HCT116 (cell line): ENCODE results near the gene SLC5A5. TPM values are rescaled to one million over a fixed set of nuclear protein-coding genes. Genes with fewer than 3 reads are reported as not detected.

Source experiments
- ATAC-seq: fragments of 200-7000 bp; cut with Tn5 transposase; 2 replicates; pipeline ENCODE4 v1.9.1; 2020; ENCODE audit warnings: mild to moderate bottlenecking, moderate library complexity
- BruUV-seq: library from RNA; stranded (reverse); fragments of 400-500 nt; replicated peaks from 2 replicates; lab custom pipeline; 2021; lab: Mats Ljungman, UMichigan
- CTCF ChIA-PET: fragments of 300-600 bp; sonication (Branson Sonifier 250); formaldehyde crosslinking; loops from one replicate; lab custom pipeline; 2021; ENCODE audit warnings: antibody characterized with exemption; lab: Charles Lee
- POLR2A ChIA-PET: fragments of 300-600, 350-600 bp; sonication (Branson Sonifier 250); formaldehyde crosslinking; loops from one replicate; lab custom pipeline; 2021; ENCODE audit warnings: antibody characterized with exemption; lab: Charles Lee
- RAD21 ChIA-PET, 2 experiments: fragments of 300-600 bp; sonication (Branson Sonifier 250); formaldehyde crosslinking; loops; one replicate each; lab custom pipeline; 2023; ENCODE audit warnings: low total read pairs in 2 of 2; ENCODE audit not compliant: uncharacterized antibody in 2 of 2, unreplicated experiment in 2 of 2, low non-redundant PET in 1 of 2; lab: Charles Lee
- DNase-seq: peaks from one replicate; pipeline ENCODE4 v3.0.0-alpha.2; 2010; ENCODE audit warnings: low read depth, low spot score
- H2AFZ ChIP-seq: fragments of 200-600 bp; shearing (Covaris generic), sonication (generic); 2 replicates; pipeline ENCODE4 v1.6.1; 2017; ENCODE audit warnings: low read depth, mixed run types, mixed read lengths, antibody characterized with exemption, low read length; ENCODE audit not compliant: poor library complexity, severe bottlenecking
- H3K27ac ChIP-seq: 2 replicates; pipeline ENCODE4 v1.5.1; 2012; ENCODE audit warnings: low read depth, low read length
- H3K27me3 ChIP-seq: fragments of 200-600 bp; sonication (generic); 2 replicates; pipeline ENCODE4 v1.6.1; 2016; ENCODE audit warnings: mixed run types, low read length, mixed read lengths; ENCODE audit not compliant: insufficient read depth
- H3K36me3 ChIP-seq, 2 experiments: fragments of 200-500 bp in 1 of 2; fragments of 200-600 bp in 1 of 2; sonication (Bioruptor generic) in 1 of 2; sonication (generic) in 1 of 2; 2 replicates each; pipeline versions ENCODE4 v1.5.1 to v1.6.1; 2014 to 2016; ENCODE audit warnings: low read length in 2 of 2, inconsistent platforms in 1 of 2, mixed read lengths in 1 of 2, mixed run types in 1 of 2; ENCODE audit not compliant: insufficient read depth in 2 of 2, control insufficient read depth in 1 of 2
- H3K4me1 ChIP-seq, 2 experiments: fragments of 200-600 bp in 1 of 2; sonication (generic) in 1 of 2; 2 replicates each; pipeline versions ENCODE4 v1.5.1 to v1.6.1; 2012 to 2017; ENCODE audit warnings: low read length in 2 of 2, inconsistent platforms in 1 of 2, mild to moderate bottlenecking in 1 of 2, mixed read lengths in 1 of 2, mixed run types in 1 of 2, moderate library complexity in 1 of 2; ENCODE audit not compliant: insufficient read depth in 2 of 2, control insufficient read depth in 1 of 2
- H3K4me2 ChIP-seq: fragments of 200-600 bp; sonication (generic); 2 replicates; pipeline ENCODE4 v1.6.1; 2017; ENCODE audit warnings: mixed run types, low read length, mixed read lengths
- H3K4me3 ChIP-seq, 2 experiments: fragments of 200-600 bp in 1 of 2; sonication (generic) in 1 of 2; replicated peaks in 1 of 2; 2 replicates each; pipeline ENCODE4 v1.5.1; 2011 to 2016; ENCODE audit warnings: low read length in 2 of 2, control low read depth in 1 of 2, low read depth in 1 of 2, mild to moderate bottlenecking in 1 of 2, mixed read lengths in 1 of 2, mixed run types in 1 of 2
- H3K79me2 ChIP-seq: fragments of 200-600 bp; sonication (generic); 2 replicates; pipeline ENCODE4 v1.6.1; 2017; ENCODE audit warnings: mild to moderate bottlenecking, mixed run types, low read length, moderate library complexity, mixed read lengths; ENCODE audit not compliant: insufficient read depth
- H3K9ac ChIP-seq: fragments of 200-600 bp; sonication (generic); 2 replicates; pipeline ENCODE4 v1.6.1; 2016; ENCODE audit warnings: low read length, mixed read lengths
- H3K9me2 ChIP-seq: fragments of 200-600 bp; sonication (generic), shearing (Covaris generic); 2 replicates; pipeline ENCODE4 v1.6.1; 2017; ENCODE audit warnings: mixed run types, mild to moderate bottlenecking, moderate library complexity; ENCODE audit not compliant: insufficient read depth
- H3K9me3 ChIP-seq, 2 experiments: fragments of 200-500 bp in 1 of 2; fragments of 200-600 bp in 1 of 2; sonication (Bioruptor generic) in 1 of 2; sonication (generic) in 1 of 2; 2 replicates each; pipeline ENCODE4 v1.6.1; 2014 to 2017; ENCODE audit warnings: low read length in 2 of 2, mixed read lengths in 2 of 2, inconsistent platforms in 1 of 2, low read depth in 1 of 2, mild to moderate bottlenecking in 1 of 2, mixed run types in 1 of 2, moderate library complexity in 1 of 2; ENCODE audit not compliant: control insufficient read depth in 1 of 2, insufficient read depth in 1 of 2
- H4K20me1 ChIP-seq: fragments of 200-600 bp; sonication (generic), shearing (Covaris generic); 2 replicates; pipeline ENCODE4 v1.6.1; 2017; ENCODE audit warnings: mixed run types, mild to moderate bottlenecking, moderate library complexity; ENCODE audit not compliant: insufficient read depth
- CBX3 ChIP-seq: IDR thresholded peaks from 2 replicates; pipeline ENCODE4 v1.6.1; 2012; ENCODE audit warnings: low read depth
- ELF1 ChIP-seq: IDR thresholded peaks from 2 replicates; pipeline ENCODE4 v1.6.1; 2012; ENCODE audit warnings: low read depth, borderline replicate concordance
- EZH2 ChIP-seq: fragments of 200-600 bp; sonication (generic); IDR thresholded peaks from 2 replicates; pipeline ENCODE4 v1.6.1; 2017; ENCODE audit warnings: antibody characterized with exemption, mixed run types
- EZH2phosphoT487 ChIP-seq: fragments of 200-600 bp; IDR thresholded peaks from 2 replicates; pipeline ENCODE4 v1.6.1; 2018; ENCODE audit warnings: antibody characterized with exemption, borderline replicate concordance
- FOSL1 ChIP-seq: IDR thresholded peaks from 2 replicates; pipeline ENCODE4 v1.6.1; 2012; ENCODE audit warnings: low read depth
- JUND ChIP-seq: IDR thresholded peaks from 2 replicates; pipeline ENCODE4 v1.6.1; 2012
- POLR2A ChIP-seq: IDR thresholded peaks from 2 replicates; pipeline ENCODE4 v1.7.0; 2011; ENCODE audit warnings: borderline replicate concordance; ENCODE audit not compliant: insufficient read depth, insufficient read length; ENCODE audit errors: extremely low read depth
- POLR2AphosphoS5 ChIP-seq: IDR thresholded peaks from 2 replicates; pipeline ENCODE4 v1.6.1; 2011; ENCODE audit warnings: mild to moderate bottlenecking, low read depth, low read length, moderate library complexity
- RAD21 ChIP-seq: IDR thresholded peaks from 2 replicates; pipeline ENCODE4 v1.6.1; 2012; ENCODE audit warnings: low read depth, mild to moderate bottlenecking
- SIN3A ChIP-seq: IDR thresholded peaks from 2 replicates; pipeline ENCODE4 v1.6.1; 2012; ENCODE audit warnings: low read depth
- SP1 ChIP-seq: IDR thresholded peaks from 2 replicates; pipeline ENCODE4 v1.6.1; 2012; ENCODE audit warnings: low read depth
- ZFX ChIP-seq: fragments of 450-650 bp; IDR thresholded peaks from 2 replicates; pipeline ENCODE4 v1.6.1; 2017
- ZNF274 ChIP-seq: fragments of 200-500 bp; sonication (Bioruptor generic); IDR thresholded peaks from 2 replicates; pipeline ENCODE4 v1.6.1; 2014; ENCODE audit warnings: mild to moderate bottlenecking, low read depth, low read length, inconsistent platforms
- intact Hi-C: fragments of 100-400 bp; cut with micrococcal nuclease; formaldehyde crosslinking; loops from 2 replicates; pipeline ENCODE4 v1.10.0; 2022
- total RNA-seq: library from RNA; stranded (reverse); gene quantifications from one replicate; pipeline ENCODE4 v1.2.1, GENCODE V29; 2021; ENCODE audit not compliant: unreplicated experiment
- TF ChIP-seq, protein P1 (sequence below): IDR thresholded peaks from 2 replicates; pipeline ENCODE4 v1.6.1; 2012
- TF ChIP-seq, protein P2 (sequence below): IDR thresholded peaks from 2 replicates; pipeline ENCODE4 v1.6.1; 2011; ENCODE audit warnings: mild to moderate bottlenecking, low read length, moderate library complexity; ENCODE audit not compliant: insufficient replicate concordance; ENCODE audit errors: extremely low read depth
- TF ChIP-seq, protein P3 (sequence below), 3 experiments: fragments of 200-600 bp in 1 of 3; sonication (generic) in 1 of 3; IDR thresholded peaks in 2 of 3; conservative IDR thresholded peaks in 1 of 3; 2 replicates each; pipeline ENCODE4 v1.5.1; 2012 to 2017; ENCODE audit warnings: low read depth in 2 of 3, low read length in 2 of 3, antibody characterized with exemption in 1 of 3, borderline replicate concordance in 1 of 3, control low read depth in 1 of 3, mild to moderate bottlenecking in 1 of 3, mixed read lengths in 1 of 3, mixed run types in 1 of 3, moderate library complexity in 1 of 3; ENCODE audit not compliant: insufficient read depth in 1 of 3
- TF ChIP-seq, protein P4 (sequence below): IDR thresholded peaks from 2 replicates; pipeline ENCODE4 v1.6.1; 2012; ENCODE audit warnings: low read depth

The SLC5A5 gene
- total RNA-seq, 1 experiment from 2014 or later, result 0.59 TPM

DNA sequence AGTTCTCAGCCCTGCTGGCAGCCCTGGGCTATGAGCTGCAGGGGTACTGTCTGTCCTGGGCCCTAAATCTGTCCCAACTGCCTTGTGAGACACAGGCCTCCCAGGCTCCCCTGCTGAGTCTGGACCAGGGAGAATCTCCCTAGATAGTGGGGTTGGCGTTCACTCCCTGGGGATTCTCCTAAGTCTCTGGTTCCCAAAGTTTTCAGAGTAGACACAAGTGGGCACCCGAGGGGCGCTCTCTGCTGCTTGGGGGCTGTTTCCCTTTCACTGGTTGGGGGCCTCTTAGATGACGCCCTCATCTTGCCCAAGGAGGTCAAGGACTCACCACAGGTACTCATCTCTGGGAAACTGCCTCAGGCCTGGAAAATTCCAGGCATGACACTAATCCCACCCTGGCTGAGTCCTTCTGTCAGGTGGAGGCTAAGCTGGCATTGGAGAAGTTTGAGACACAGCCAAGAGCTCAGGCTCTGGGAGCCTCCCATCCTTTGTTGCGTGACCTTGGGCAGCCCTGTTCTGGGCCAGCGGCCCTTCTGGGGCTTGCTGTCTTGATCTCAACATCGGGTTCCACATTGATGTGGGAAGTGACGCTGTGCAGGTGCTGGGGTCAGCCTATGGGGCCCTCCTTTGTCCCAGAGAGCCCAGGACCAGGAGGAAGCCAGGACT, 8.1 kb upstream of the SLC5A5 start:
- Histone ChIP-seq H3K27ac (peak overlapping the region; percentile 84), H3K9ac (peak overlapping the region; percentile 38; the same call in 1 of the 2 replicates), H4K20me1 (peaks cover 17% of the 10 kb centered on the region; the same call in 1 of the 2 replicates), H3K36me3 (peaks cover 20 to 46% of the 10 kb centered on the region in 2 experiments), H3K4me3 (no peak overlapping the region), H3K79me2 (peaks cover 41% of the 10 kb centered on the region), H3K9me2 (no peaks in the 10 kb centered on the region), H3K27me3 (no peaks in the 10 kb centered on the region), H3K9me3 (no peaks in the 10 kb centered on the region), H3K4me1 (peaks cover 39 to 64% of the 10 kb centered on the region in 2 experiments), H2AFZ (no peak overlapping the region), H3K4me2 (peak overlapping the region; percentile 23; the same call in 1 of the 2 replicates)
- ChIA-PET CTCF (interaction anchor here (1.0 kb wide), 1 partner anchor 11 kb away, joined by 3 read pairs; no protein-coding TSS in a partner anchor), RAD21 (no interaction called here), POLR2A (interaction anchor here (0.8 to 4.0 kb wide), 6 partner anchors 33 to 134 kb away, joined by 3 to 34 read pairs (median 5); partner anchors contain the start of genes B3GNT3 and CCDC124)
- no TSS peak for BruUV-seq
- ATAC-seq (no peak), DNase-seq (no peak)
- intact Hi-C loops, result no loop called here
- TF ChIP-seq, protein P1, sequence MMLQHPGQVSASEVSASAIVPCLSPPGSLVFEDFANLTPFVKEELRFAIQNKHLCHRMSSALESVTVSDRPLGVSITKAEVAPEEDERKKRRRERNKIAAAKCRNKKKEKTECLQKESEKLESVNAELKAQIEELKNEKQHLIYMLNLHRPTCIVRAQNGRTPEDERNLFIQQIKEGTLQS, result no peak
- no peak for TF ChIP-seq EZH2phosphoT487
- no peak for TF ChIP-seq POLR2A
- no peak; the same call in none of the 2 replicates for TF ChIP-seq SIN3A
- TF ChIP-seq ELF1, result no peak
- TF ChIP-seq RAD21, result no peak
- TF ChIP-seq JUND, result no peak
- TF ChIP-seq EZH2, result no peak
- TF ChIP-seq, protein P2, sequence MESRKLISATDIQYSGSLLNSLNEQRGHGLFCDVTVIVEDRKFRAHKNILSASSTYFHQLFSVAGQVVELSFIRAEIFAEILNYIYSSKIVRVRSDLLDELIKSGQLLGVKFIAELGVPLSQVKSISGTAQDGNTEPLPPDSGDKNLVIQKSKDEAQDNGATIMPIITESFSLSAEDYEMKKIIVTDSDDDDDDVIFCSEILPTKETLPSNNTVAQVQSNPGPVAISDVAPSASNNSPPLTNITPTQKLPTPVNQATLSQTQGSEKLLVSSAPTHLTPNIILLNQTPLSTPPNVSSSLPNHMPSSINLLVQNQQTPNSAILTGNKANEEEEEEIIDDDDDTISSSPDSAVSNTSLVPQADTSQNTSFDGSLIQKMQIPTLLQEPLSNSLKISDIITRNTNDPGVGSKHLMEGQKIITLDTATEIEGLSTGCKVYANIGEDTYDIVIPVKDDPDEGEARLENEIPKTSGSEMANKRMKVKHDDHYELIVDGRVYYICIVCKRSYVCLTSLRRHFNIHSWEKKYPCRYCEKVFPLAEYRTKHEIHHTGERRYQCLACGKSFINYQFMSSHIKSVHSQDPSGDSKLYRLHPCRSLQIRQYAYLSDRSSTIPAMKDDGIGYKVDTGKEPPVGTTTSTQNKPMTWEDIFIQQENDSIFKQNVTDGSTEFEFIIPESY, result no peak
- no peak for TF ChIP-seq CBX3
- TF ChIP-seq ZFX, result no peak
- no peak for TF ChIP-seq ZNF274
- TF ChIP-seq, protein P3, sequence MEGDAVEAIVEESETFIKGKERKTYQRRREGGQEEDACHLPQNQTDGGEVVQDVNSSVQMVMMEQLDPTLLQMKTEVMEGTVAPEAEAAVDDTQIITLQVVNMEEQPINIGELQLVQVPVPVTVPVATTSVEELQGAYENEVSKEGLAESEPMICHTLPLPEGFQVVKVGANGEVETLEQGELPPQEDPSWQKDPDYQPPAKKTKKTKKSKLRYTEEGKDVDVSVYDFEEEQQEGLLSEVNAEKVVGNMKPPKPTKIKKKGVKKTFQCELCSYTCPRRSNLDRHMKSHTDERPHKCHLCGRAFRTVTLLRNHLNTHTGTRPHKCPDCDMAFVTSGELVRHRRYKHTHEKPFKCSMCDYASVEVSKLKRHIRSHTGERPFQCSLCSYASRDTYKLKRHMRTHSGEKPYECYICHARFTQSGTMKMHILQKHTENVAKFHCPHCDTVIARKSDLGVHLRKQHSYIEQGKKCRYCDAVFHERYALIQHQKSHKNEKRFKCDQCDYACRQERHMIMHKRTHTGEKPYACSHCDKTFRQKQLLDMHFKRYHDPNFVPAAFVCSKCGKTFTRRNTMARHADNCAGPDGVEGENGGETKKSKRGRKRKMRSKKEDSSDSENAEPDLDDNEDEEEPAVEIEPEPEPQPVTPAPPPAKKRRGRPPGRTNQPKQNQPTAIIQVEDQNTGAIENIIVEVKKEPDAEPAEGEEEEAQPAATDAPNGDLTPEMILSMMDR (IDR thresholded peaks at IDR 0.05 in 2 of 3, conservative IDR thresholded peaks at IDR 0.05 in 1 of 3; ENCODE audit: borderline replicate concordance in 1 of 3, insufficient read depth in 1 of 3, low read depth in 2 of 3, low read length in 2 of 3), result no peak
- TF ChIP-seq, protein P4, sequence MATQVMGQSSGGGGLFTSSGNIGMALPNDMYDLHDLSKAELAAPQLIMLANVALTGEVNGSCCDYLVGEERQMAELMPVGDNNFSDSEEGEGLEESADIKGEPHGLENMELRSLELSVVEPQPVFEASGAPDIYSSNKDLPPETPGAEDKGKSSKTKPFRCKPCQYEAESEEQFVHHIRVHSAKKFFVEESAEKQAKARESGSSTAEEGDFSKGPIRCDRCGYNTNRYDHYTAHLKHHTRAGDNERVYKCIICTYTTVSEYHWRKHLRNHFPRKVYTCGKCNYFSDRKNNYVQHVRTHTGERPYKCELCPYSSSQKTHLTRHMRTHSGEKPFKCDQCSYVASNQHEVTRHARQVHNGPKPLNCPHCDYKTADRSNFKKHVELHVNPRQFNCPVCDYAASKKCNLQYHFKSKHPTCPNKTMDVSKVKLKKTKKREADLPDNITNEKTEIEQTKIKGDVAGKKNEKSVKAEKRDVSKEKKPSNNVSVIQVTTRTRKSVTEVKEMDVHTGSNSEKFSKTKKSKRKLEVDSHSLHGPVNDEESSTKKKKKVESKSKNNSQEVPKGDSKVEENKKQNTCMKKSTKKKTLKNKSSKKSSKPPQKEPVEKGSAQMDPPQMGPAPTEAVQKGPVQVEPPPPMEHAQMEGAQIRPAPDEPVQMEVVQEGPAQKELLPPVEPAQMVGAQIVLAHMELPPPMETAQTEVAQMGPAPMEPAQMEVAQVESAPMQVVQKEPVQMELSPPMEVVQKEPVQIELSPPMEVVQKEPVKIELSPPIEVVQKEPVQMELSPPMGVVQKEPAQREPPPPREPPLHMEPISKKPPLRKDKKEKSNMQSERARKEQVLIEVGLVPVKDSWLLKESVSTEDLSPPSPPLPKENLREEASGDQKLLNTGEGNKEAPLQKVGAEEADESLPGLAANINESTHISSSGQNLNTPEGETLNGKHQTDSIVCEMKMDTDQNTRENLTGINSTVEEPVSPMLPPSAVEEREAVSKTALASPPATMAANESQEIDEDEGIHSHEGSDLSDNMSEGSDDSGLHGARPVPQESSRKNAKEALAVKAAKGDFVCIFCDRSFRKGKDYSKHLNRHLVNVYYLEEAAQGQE, result no peak
- TF ChIP-seq FOSL1, result no peak
- no peak for TF ChIP-seq SP1
- no peak for TF ChIP-seq POLR2AphosphoS5
